Central memory CD4-positive, alpha-beta T cell (primary cell): Measurements from ENCODE around the gene SHROOM1.

ENCODE experiments used
- DNase-seq: peaks from one replicate; pipeline ENCODE4 v3.0.0; 2022

The SHROOM1 gene

DNA sequence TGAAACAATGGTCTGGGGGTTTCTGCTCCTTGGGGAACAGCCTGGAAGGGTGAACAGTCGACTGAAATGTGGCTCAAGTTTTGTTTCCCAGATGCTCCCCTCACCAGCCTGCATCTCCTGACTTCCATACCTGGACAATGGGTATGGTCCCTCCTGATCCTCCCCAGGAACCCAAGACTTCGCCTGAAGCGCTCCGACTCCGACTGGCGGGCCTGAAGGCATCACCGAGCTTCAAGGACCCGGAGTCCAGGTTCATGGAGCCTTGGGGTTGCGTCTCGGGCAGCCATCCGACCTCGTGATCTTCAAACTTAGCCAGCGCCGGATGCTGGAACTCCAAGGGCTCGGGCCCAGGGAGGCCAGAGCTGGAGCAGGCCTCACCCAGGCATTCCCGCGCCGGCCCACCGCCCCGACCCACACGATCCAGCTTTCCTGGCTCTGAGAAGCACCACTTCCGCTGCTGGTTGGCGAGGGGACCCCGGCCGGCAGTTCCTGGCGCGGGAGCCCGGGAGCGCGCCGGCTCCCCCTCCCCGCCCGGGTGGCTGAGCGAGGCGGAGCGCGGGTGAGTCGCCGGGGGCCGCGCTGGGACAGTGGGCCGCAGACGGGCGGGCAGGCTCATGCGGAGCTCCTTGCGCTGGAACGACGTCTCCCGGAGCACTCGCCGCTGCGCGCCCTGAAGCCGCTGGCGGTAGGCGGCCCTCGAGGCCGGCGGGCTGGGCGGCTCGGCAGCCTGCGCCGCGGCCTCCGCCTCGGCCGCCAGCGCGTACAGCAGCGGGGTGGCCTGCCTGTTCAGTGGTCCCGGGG lies 5.2 kb downstream of the SHROOM1 start:
- no peak for DNase-seq

DNA sequence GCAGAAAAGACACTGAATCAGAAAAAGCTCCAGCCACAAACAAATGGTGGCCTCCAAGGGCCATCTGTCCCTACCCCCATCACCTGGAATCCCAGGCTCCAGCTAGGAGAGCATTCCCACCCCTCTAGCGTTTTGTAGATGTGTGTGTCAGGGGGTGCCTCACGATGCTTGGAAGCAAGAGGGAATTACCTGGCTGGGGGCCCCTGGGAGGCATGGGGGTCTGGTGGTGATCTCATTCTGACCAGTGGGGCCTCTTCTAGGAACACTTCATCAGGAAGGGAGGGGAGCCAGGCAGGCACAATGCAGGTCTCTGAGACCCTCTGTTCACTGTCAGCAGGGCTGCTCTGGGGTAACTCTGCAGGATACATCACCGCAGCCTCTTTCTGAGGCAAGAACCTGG lies 6.0 kb downstream of the SHROOM1 start:
- no peak for DNase-seq

DNA sequence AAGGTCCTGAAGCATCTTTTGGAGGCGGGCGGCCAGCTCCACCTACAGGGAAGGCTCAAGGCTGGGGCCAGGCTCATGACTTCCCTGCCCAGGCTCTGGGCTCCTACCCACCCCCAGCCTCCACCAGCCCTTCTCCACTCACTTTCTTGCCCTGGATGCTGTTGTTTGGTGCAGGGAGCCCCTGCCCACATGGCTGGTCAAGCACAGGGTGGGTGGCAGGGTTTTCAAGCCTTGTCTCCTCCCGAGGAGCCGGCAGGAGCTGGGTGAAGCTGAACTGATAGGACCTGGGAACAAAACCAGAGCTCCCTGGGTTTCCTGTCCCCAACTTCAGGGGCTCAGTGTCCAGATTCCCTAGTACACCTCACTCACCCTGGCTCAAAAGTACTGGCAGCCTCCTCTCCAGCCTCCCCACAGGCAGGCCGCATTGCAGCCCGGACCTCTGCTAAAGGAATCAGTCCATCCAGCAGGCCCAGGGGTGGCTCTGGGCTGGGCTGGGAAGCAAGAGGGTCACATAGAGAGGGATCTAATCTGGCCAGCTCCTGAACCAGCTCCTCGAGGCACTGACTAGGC lies 6.9 kb downstream of the SHROOM1 start:
- no peak for DNase-seq

GRCh38 chr5:132822650-132823480 lies 7.6 kb downstream of the SHROOM1 start:
- DNase-seq: no peak

- DNase-seq: no peak
Observed at GRCh38 chr5:132821791-132822190, 8.7 kb downstream of the SHROOM1 start.

- no peak for DNase-seq
Observed at GRCh38 chr5:132821350-132821749, 9.1 kb downstream of the SHROOM1 start.

DNA sequence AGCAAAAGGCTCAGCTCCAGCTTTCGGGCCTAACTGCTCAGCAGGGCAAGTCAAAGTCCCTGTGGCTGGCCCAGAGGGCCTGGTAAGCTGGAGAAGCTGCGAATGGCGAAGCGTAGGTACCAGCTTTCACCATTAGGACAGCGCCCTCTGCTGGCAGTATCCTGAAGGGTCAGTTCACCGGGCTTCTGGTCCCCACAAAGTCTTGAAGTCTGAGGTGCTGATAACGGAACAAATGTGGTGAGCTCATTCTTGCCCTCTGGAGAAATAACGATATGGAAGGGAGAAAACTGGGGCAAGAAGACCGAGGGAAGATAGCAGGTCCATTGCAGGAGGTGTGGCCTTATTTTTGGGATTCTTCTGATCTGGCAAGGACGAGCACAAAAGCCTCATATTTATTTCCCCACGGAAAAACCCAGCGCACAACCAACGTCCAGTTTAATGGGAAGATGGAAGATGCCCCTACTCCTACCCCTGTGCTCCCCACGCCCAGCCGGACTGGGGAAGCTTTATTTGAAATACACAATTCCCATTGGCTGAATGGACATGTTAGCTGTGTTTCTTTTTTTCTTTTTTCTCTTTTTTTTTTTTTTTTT lies 10.2 kb downstream of the SHROOM1 start:
- peak; percentile 75 for DNase-seq

DNA sequence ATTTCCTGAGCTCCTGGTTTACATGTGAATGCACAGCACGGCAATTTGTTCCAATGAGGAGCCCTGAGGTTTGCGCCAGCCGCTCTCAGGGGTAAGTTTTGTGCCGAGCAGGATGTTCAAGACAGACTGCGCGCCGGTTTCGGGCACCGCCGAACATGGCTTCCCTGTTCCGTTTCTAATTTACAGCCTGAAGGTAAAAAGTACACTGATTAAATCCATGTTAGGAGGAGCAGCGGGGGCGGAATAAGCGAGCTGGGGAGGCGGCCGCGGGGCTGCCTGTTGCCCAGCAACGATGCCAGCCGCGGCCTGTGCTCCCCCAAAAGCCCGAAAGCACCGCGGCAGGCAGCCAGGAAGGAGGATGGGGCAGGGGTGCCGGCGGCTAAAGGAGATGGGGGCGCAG lies 11.0 kb downstream of the SHROOM1 start:
- DNase-seq: no peak

DNA sequence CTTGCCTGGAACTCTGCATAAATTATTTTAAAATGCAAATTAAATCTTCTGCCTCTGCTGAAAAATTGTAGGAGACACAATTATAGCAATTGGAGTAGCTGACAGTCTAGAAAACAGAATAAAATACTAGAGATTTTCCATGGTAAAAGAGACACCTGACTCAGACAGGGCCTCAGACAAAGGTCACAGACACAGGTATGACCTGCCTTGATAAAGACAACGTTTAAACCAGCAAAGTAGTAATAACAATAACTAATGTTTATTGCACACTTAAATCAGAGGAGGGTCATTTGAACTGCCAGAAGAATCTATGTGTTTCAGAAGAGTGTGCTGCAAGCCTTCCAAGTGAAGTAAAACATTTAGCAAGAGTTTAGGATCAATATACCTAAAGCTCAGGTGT lies 13.4 kb downstream of the SHROOM1 start:
- DNase-seq: no peak

GRCh38 chr5:132816554-132816953 lies 13.9 kb downstream of the SHROOM1 start:
- DNase-seq: no peak

GRCh38 chr5:132816083-132816482 lies 14.4 kb downstream of the SHROOM1 start:
- no peak for DNase-seq

DNA sequence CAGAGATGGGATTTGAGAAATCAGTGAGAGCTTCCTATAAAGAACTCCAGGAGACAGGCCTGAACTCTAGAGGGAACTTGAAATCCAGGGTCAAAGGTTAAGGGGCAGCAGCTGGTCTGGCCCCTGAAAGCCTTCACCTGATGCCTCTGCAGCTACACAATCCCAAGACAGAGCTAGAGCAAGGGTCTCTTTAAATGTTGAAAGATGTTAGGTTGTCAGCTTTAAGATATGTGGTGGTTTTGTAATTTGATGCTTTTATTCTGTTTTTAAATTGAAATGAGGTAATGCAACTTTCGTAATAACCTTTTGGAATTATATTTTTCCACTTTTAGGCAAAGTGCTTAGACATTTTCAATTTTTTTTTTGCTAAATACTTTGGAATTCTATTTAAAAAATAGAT lies 15.0 kb downstream of the SHROOM1 start:
- no peak for DNase-seq

GRCh38 chr5:132814503-132815294 lies 15.7 kb downstream of the SHROOM1 start:
- no peak for DNase-seq

DNA sequence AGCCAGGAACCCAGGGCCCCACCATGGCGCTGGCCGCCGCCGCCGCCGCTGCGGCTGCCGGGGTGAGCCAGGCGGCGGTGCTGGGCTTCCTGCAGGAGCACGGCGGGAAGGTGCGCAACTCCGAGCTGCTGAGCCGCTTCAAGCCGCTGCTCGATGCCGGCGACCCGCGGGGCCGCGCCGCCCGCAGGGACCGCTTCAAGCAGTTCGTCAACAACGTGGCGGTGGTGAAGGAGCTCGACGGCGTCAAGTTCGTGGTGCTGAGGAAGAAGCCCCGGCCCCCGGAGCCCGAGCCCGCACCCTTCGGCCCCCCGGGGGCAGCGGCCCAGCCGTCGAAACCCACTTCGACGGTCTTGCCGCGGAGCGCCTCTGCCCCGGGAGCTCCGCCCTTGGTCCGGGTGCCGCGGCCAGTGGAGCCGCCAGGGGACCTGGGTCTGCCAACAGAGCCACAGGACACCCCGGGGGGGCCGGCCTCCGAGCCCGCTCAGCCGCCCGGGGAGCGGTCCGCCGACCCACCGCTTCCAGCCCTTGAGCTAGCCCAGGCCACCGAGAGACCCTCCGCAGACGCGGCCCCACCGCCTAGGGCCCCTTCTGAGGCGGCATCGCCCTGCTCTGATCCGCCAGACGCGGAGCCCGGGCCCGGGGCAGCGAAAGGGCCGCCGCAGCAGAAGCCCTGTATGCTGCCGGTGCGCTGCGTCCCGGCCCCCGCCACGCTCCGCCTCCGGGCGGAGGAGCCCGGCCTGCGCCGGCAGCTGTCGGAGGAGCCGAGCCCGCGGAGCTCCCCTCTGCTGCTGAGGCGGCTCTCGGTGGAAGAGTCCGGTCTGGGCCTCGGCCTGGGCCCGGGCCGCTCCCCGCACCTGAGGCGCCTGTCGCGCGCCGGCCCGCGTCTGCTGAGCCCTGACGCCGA lies 16.6 kb downstream of the SHROOM1 start:
- DNase-seq: peak; percentile 37

DNA sequence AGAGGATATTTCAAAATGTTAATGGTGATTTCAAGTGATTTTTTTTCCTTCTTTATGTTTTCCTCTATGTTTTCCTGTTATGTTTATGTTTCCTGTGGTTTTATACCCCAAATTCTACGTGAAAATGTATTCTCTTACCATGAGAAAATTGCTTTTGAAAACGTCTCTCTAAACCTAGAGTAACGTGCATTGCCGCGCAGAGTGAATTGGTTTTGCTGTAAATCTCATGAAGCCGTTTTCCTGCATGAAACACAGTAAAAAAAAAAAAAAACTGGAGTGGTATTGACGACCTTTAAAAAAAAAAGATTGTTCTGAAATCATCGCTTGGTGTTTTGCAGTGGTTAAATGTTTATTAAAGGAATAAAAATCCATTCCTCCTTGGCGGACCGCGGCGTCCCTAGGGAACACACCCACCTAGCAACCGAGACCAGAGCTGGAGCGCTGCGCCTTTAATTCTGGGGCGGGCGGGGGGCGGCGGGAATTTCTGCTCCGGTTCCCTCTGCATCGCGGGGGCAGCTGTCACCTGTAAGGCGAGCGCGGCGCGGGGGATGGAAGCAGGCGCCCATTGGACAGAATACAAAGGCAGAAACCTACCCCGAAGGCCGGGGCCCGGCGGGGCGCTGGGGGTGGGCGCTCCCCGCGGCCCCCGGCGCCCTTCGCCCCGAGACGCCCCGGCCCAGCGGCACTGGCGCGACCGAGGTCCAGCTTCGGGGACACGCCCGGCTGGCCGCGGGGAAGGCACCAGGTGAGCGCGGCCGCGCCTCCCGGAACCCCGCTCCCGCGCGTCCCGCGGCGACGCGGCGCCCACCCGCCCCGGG lies 17.5 kb downstream of the SHROOM1 start, which contains the start of gene SOWAHA:
TSS of gene SOWAHA (plus strand) at position 522 of the 818 bp plus-strand sequence. CDS start 320 bp downstream, outside the sequence.
- no peak for DNase-seq

DNA sequence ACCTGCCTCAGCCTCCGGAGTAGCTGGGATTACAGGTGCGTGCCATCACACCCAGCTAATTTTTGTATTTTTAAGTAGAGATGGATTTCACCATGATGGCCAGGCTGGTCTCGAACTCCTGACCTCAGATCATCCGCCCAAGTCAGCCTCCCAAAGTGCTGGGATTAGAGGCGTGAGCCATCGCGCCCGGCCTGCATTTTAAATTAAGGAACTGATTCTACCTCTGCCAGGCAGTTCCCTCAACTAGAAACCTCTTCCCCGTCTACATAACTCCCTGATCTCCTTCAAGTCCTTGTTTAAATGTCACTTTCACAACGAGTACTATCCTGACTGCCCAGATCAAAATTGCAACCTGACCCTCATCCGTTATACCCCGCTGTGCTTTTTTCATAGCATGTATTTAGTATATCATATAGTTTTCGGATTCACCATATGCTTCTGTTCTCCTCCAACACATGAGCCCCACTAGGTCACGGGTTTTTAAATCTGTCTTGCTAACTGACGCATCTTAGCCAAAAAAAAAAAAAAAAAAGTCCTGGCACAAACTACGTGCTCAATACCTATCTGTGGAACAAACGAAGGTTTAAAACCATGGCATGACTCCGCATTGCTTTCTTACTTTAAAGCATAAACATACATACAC lies 18.2 kb downstream of the SHROOM1 start:
- no peak for DNase-seq

DNA sequence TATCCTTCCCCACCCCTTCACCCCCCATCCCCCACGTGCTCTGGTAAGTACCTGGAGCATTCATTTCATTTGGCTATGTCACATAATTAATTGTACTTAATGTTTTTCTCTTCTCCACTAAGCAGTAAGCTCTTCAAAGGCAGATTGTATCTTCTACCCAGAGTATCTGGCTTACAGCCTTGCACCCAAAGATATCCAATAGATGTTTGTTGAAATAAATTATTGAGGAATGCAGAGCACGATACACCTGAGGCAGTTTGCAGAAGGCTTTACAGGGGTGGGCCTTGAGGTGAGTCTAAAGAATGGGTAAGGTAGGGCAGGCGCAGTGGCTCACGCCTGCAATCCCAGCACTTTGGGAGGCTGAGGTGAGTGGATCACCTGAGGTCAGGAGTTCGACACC lies 19.8 kb downstream of the SHROOM1 start:
- no peak for DNase-seq

DNA sequence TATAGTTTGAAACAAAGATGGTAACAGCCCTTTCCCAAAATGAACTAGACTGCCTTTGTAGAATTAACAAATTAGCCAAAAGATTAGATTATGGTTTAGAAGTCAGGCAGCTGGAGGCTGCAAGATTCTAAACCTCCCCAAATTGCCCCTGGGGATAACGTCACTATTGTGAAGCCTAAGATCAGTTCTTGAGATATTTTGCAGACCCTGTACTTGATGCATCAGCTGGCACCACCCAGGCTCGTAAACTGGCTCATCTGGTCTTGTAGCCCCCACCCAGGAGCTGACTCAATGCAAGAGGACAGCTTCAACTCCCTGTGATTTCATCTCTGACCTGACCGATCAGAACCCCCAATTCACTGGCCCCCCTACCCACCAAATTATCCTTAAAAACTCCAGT lies 21.6 kb downstream of the SHROOM1 start:
- DNase-seq: no peak

DNA sequence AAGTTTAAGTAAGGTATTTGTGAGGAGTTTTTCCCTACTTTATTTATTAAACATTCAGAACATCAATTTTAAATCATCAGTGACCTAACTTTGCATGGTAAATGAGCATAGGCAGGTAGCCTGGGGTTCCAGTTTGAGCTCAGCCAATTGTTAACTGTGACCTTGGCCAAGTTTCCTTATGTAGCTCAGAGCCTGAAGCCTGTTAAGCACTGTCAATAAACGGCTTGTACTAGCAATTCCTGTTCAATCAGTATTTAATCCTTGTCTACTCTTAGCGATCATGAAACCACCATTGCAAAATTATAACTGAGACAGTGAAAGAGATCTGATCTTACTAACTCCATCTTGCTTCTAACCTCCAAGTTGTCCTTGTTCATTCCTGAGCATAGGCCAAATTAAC lies 22.0 kb downstream of the SHROOM1 start:
- DNase-seq: no peak
